CD4-positive, alpha-beta T cell treated with Interleukin-4 for 1 hour (primary cell): ENCODE measurements around the gene CPT1C.

Source experiments
- DNase-seq, 2 donors: peaks; one replicate each; pipeline ENCODE4 v3.0.0-alpha.2; 2020 to 2022

CPT1C gene

DNA sequence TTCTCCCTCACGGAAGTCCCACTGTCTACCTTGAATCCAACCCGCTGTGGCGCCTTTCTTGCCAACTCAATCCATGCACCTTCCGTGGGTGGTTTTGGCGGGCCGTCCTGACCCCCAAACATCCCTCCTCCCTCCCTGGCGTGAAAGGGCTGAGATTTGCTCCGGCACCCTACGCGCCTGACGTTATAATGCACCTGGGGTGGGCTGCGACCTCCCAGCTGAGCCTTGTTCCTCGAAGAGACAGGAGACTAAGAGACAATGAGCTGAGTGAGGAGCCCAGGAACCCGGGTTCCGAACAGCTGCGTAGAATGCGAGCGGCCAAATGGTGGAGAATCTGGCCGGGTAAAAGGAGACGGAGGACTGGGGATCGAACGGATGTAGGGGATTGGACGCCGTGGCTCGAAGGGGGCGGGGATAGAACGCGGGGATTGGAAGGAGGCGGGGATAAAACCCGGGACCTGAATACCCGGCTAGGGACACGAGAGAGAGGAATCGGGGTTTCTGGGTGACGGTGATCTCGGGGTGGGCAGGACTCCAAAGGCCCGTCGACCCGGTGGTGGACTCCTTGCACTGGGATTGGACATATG, at the start of gene CPT1C:
TSS of gene CPT1C (plus strand) at position 461 of the 587 bp plus-strand sequence. CDS start 1,137 bp downstream, outside the sequence.
- peak; percentile 56 to 67 for DNase-seq

- DNase-seq = peak; percentile 99 to 100
Measured at GRCh38 chr19:49641688-49642491, 49.0 kb upstream of the CPT1C start, which contains the start of gene SCAF1. Gene SCAF1, plus strand, starts transcription at chr19:49642209. Its CDS starts 2,818 bp downstream, at chr19:49645027.

- DNase-seq = no peak
Measured at GRCh38 chr19:49642492-49643035, 48.4 kb upstream of the CPT1C start.

- no peak for DNase-seq
Measured at GRCh38 chr19:49643466-49643865, 47.5 kb upstream of the CPT1C start.

DNA sequence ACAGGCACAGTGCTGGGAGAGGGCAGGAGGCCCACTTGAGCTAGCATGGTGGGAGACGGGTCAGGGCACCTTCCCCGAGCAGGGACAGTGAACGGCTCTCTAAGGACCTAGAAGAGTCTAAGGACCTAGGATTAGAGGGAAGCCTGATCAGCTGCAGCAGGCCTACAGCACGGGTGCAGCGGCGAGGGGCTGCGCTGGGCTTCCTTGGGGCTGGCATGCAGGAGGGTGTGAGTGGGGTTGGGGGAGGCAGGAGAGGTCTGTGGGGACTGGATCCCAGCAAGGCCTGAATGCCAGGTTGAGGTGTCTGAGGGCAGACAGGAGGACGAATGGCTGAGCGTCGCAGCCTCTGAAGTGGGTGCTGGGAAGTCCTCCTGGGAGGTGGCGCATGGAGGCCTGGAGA, 45.3 kb upstream of the CPT1C start:
- DNase-seq = no peak

GRCh38 chr19:49645995-49646394, 44.9 kb upstream of the CPT1C start:
- DNase-seq = no peak

DNA sequence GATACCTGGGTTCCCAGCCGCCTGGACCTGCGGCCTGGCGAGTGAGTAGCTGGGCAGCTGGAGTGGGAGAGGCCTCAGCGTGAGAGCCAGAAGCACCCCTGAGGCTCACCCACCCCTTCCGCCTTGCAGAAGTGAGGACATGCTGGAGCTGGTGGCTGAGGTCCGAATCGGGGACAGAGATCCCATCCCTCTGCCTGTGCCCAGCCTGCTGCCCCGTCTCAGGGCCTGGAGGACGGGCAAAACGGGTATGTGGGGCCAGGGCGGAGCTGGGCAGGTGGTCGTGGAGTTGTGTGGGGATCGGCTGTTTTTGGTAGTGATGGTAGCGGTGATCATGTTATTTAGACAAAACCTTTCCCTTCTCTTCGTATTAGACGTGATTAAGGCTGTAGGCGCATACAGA, 44.3 kb upstream of the CPT1C start:
- DNase-seq = no peak

GRCh38 chr19:49651029-49651819, 39.7 kb upstream of the CPT1C start:
- no peak for DNase-seq

- DNase-seq = no peak
Measured at GRCh38 chr19:49651820-49652550, 38.9 kb upstream of the CPT1C start.

- DNase-seq = no peak
Measured at GRCh38 chr19:49652551-49653465, 38.1 kb upstream of the CPT1C start.

- no peak for DNase-seq
Measured at GRCh38 chr19:49653466-49653806, 37.5 kb upstream of the CPT1C start.

DNA sequence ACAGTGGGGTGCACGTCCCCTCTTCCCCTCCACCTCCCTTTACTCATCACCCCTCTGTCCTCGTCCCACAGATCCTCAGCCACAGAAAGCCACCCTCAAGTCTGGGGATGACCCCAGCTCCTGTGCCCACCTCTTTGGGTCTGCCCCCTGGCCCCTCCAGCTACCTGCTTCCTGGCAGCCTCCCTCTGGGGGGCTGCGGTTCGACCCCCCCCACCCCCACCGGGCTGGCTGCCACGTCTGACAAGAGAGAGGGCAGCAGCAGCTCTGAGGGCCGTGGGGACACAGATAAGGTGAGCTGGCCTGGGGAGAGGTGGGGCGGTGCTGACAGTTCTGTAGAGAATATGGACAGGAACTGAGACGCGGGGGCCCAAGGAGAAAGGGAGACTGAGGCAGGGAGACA, 36.3 kb upstream of the CPT1C start:
- no peak for DNase-seq

DNA sequence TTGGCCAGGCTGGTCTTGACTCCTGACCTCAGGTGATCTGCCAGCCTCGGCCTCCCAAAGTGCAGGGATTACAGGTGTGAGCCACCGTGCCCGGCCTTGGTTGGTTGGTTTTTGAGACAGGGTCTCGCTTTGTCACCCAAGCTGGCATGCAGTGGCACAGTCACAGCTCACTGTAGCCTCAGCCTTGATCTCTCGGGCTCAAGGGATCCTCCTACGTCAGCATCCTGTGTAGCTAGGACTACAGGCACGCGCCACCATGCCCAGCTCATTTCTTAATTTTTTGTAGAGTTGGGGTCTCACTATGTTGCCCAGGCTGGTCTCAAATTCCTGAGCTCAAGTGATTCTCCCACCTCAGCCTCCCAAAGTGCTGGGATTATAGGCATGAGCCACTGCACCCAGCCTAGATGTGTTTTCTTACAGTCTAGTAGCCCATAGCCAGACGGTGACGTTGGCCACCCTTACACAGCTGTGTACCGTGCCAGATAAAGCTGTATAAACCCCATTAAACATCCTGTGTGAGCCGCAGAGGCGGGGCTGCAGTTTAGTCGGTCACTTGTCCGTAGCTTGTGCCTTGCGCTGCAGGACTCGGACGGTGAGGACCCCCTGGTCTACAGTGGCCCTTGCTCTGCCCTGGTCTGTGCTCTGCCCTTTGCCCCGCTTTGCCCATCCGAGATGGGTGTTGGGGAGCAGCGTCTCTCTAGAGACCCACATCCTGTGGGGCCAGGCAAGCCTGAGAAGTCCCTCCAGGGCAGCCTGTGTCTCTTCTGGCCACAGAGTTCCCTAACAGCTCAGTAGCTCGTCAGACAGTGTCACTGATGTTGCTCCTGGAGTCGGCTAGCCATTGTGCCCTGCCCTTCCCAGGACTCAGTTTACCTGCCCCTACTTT, 35.1 kb upstream of the CPT1C start:
- no peak for DNase-seq

DNA sequence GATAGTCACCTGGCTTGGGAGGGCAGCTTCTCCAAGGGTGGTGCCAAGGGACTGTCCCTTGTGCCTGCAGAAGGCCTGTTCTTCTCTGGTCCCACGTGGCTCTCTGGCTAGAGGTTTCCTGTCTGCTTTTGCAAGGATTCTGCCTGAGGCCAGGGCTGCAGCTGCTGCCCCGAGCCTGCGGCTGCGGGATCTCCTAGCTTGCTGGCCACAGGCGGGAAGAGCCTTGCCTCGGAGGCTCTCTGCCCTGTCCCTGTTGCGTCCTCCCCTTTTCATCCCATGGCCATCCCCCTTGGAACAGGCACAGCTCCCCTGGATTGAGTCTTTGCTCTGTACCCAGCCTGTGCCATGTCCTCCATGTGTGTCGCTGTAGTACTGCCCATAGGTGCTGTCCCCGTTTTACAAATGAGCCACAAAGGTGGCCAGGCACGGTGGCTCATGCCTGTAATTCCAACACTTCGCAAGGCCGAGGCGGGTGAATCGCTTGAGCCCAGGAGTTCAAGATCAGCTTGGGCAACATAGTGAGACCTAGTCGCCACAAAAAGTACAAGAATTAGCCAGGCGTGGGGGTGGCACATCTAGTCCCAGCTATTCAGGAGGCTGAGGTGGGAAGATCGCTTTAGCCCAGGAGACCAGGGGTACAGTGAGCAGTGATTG, 34.3 kb upstream of the CPT1C start:
- no peak for DNase-seq

GRCh38 chr19:49657493-49658138, 33.3 kb upstream of the CPT1C start:
- DNase-seq = no peak

DNA sequence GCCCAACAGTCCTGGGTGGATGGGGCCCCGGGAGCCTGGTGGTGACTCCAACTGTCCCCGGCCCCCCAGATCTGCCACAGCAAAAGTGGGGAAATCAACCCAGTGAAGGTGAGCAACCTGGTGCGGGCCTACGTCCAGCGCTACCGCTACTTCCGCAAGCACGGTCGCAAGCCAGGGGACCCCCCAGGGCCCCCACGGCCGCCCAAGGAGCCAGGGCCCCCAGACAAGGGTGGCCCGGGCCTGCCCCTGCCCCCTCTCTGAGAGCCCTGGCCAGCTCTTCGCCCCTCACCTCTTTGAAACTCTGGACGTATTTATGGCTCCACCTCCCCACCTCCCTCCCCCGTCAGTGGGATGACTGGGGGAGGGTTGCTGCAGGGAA, 32.8 kb upstream of the CPT1C start:
- DNase-seq = no peak

- no peak for DNase-seq
Measured at GRCh38 chr19:49658566-49659442, 32.1 kb upstream of the CPT1C start.

- DNase-seq = no peak
Measured at GRCh38 chr19:49660338-49660961, 30.5 kb upstream of the CPT1C start.
